ENCODE measurements around the gene SLFN13. TPM values are rescaled to one million over a fixed set of nuclear protein-coding genes. Genes with fewer than 3 reads are reported as not detected.

Gene SLFN13
- total RNA-seq, 1 experiment from 2014 or later, result 10.1 TPM

GRCh38 chr17:35407531-35407930 is 41.0 kb downstream of the SLFN13 start:
- H3K4me1 Mint-ChIP-seq, result no peaks in the 10 kb centered on the region
- no CpG with 5 or more reads among the region's 26 CpGs for WGBS (ENCODE audit: extremely low coverage, insufficient read length, low lambda C conversion rate)
- no peaks in the 10 kb centered on the region for H3K79me2 ChIP-seq (ENCODE audit: insufficient read depth, low read length)

More at GRCh38 chr17:35407531-35407930, 41.0 kb downstream of the SLFN13 start:
- no peak overlapping the region for H4K91ac ChIP-seq (ENCODE audit: insufficient read length, low read depth, low read length)
- H3K4me1 ChIP-seq (ENCODE audit: insufficient read depth, low read length), result no peaks in the 10 kb centered on the region
- peak overlapping the region in 1 of 3 experiments; percentile 45; a peak in 1 of 7 replicates for H3K27ac Mint-ChIP-seq
- no peak overlapping the region for H2BK20ac ChIP-seq (ENCODE audit: low read depth, low read length, poor library complexity, severe bottlenecking)
- no peak overlapping the region for H2BK15ac ChIP-seq (ENCODE audit: low read depth, low read length)
- no peak for TF ChIP-seq CTCF (conservative IDR thresholded peaks at IDR 0.05)
- H3K18ac ChIP-seq (ENCODE audit: insufficient read length, low read depth, low read length), result no peak overlapping the region
- H3K27me3 Mint-ChIP-seq (ENCODE audit: low read depth), result no peaks in the 10 kb centered on the region
- H3K23me2 ChIP-seq (ENCODE audit: insufficient read length, low read depth, low read length, poor library complexity, severe bottlenecking), result no peaks in the 10 kb centered on the region
- H3K36me3 Mint-ChIP-seq (ENCODE audit: insufficient read depth in 1 of 3, low read depth in 3 of 3), result peaks cover 0 to 18% (median 0%) of the 10 kb centered on the region in 3 experiments; a peak in 2 of 7 replicates
- no peak overlapping the region for H2BK12ac ChIP-seq (ENCODE audit: insufficient read length, low read depth, low read length)
- H2AFZ ChIP-seq (ENCODE audit: low read length), result no peak overlapping the region
- H3K56ac ChIP-seq (ENCODE audit: insufficient read length, low read depth, low read length), result no peak overlapping the region
- no peaks in the 10 kb centered on the region for H3K9me3 Mint-ChIP-seq
- H3K4me2 ChIP-seq (ENCODE audit: insufficient read depth, insufficient read length, low read length), result no peak overlapping the region
- H3K27me3 ChIP-seq (ENCODE audit: insufficient read depth, low read length), result no peaks in the 10 kb centered on the region
- no peak overlapping the region for H4K5ac ChIP-seq (ENCODE audit: insufficient read length, low read depth, low read length)
- no peak overlapping the region for H3K14ac ChIP-seq (ENCODE audit: insufficient read depth, low read length)
- no peak overlapping the region for H3K4ac ChIP-seq (ENCODE audit: low read depth, low read length)
- no peak overlapping the region for H3K4me3 Mint-ChIP-seq
- H3K9me3 ChIP-seq (ENCODE audit: control insufficient read depth, low read depth, low read length), result no peaks in the 10 kb centered on the region
- no peak overlapping the region for H3K9ac ChIP-seq (ENCODE audit: extremely low read depth, insufficient read length, low read length)
- no peak overlapping the region for H3T11ph ChIP-seq (ENCODE audit: low read length)
- H2BK5ac ChIP-seq (ENCODE audit: insufficient read length, low read length), result no peak overlapping the region
- peak; percentile 60 for DNase-seq
- H4K20me1 ChIP-seq (ENCODE audit: control insufficient read depth, insufficient read depth, insufficient read length), result no peaks in the 10 kb centered on the region
- H3K79me1 ChIP-seq (ENCODE audit: insufficient read depth, low read depth, low read length, poor library complexity, severe bottlenecking), result no peaks in the 10 kb centered on the region
- H2BK120ac ChIP-seq (ENCODE audit: low read depth, low read length, poor library complexity, severe bottlenecking), result no peak overlapping the region
- no peak overlapping the region for H4K8ac ChIP-seq (replicated peaks; ENCODE audit: insufficient read length, low read depth, low read length)
- H2AK5ac ChIP-seq (ENCODE audit: insufficient read length, low read length), result no peak overlapping the region
- no peak overlapping the region for H3K27ac ChIP-seq (ENCODE audit: insufficient read length, low read depth, low read length)
- H3K23ac ChIP-seq (ENCODE audit: insufficient read length, low read depth, low read length), result no peak overlapping the region

Measured in H9 (cell line).